Endothelial cell of umbilical vein (primary cell): ENCODE measurements around the gene ZSCAN29. TPM values are rescaled to one million over a fixed set of nuclear protein-coding genes. Genes with fewer than 3 reads are reported as not detected.

Experiments used
- BruUV-seq: library from RNA; stranded (reverse); fragments of 400-500 nt; replicated peaks from 2 replicates; lab custom pipeline; 2021; lab: Mats Ljungman, UMichigan
- CTCF ChIA-PET: fragments of 300-600, 350-600 bp; sonication (Branson Sonifier 250); formaldehyde crosslinking; loops from one replicate; lab custom pipeline; 2021; ENCODE audit warnings: antibody characterized with exemption, inconsistent platforms; lab: Charles Lee
- POLR2A ChIA-PET: fragments of 300-600, 350-600 bp; sonication (Branson Sonifier 250); formaldehyde crosslinking; loops from one replicate; lab custom pipeline; 2021; ENCODE audit warnings: antibody characterized with exemption, inconsistent platforms; lab: Charles Lee
- DNase-seq: peaks from one replicate; pipeline ENCODE4 v3.0.0-alpha.2; 2011; ENCODE audit warnings: low read depth, low spot score
- FAIRE-seq: peaks from 2 replicates; lab custom pipeline; 2011; peaks lifted over from hg19 to GRCh38; lab: Jason Lieb, UNC
- H2AFZ ChIP-seq: 2 replicates; pipeline ENCODE4 v1.6.0; 2012; ENCODE audit warnings: low read depth, low read length, control low read depth, inconsistent platforms
- H3K27ac ChIP-seq: 2 replicates; pipeline ENCODE4 v1.5.1; 2011; ENCODE audit warnings: low read depth, mild to moderate bottlenecking, control low read depth, low read length, moderate library complexity; ENCODE audit not compliant: insufficient read depth
- H3K27me3 ChIP-seq, 2 experiments: 2 replicates each; pipeline versions ENCODE4 v1.6.0 to v1.6.1; 2011; ENCODE audit warnings: low read length in 2 of 2, mixed read lengths in 1 of 2; ENCODE audit not compliant: control insufficient read depth in 2 of 2, insufficient read depth in 2 of 2
- H3K36me3 ChIP-seq, 2 experiments: 2 replicates in 1 of 2; 3 replicates in 1 of 2; pipeline ENCODE4 v1.5.1; 2011; ENCODE audit warnings: low read length in 2 of 2, mild to moderate bottlenecking in 1 of 2, moderate library complexity in 1 of 2; ENCODE audit not compliant: control insufficient read depth in 2 of 2, insufficient read depth in 2 of 2; ENCODE audit errors: extremely low read depth in 1 of 2
- H3K4me1 ChIP-seq: 3 replicates; pipeline ENCODE4 v1.5.1; 2011; ENCODE audit warnings: mild to moderate bottlenecking, low read length; ENCODE audit not compliant: control insufficient read depth, insufficient read depth; ENCODE audit errors: extremely low read depth
- H3K4me2 ChIP-seq: 2 replicates; pipeline ENCODE4 v1.6.1; 2011; ENCODE audit warnings: low read length, control low read depth, mixed read lengths; ENCODE audit not compliant: insufficient read depth
- H3K4me3 ChIP-seq, 3 experiments: fragments of 200-600 bp in 1 of 3; sonication (generic), shearing (Covaris generic) in 1 of 3; replicated peaks in 1 of 3; 2 replicates each; pipeline ENCODE4 v1.5.1; 2011 to 2016; ENCODE audit warnings: control low read depth in 3 of 3, low read length in 3 of 3, mild to moderate bottlenecking in 2 of 3, inconsistent platforms in 1 of 3, low read depth in 1 of 3, moderate library complexity in 1 of 3; ENCODE audit not compliant: insufficient read depth in 1 of 3
- H3K79me2 ChIP-seq: 2 replicates; pipeline ENCODE4 v1.6.0; 2012; ENCODE audit warnings: low read length, inconsistent platforms; ENCODE audit not compliant: control insufficient read depth, insufficient read depth
- H3K9ac ChIP-seq: replicated peaks from 2 replicates; pipeline ENCODE3; 2011; ENCODE audit warnings: low read length, control low read depth; ENCODE audit not compliant: insufficient read depth; ENCODE audit errors: extremely low read depth
- H3K9me1 ChIP-seq: replicated peaks from 3 replicates; pipeline ENCODE4 v1.6.0; 2011; ENCODE audit warnings: mild to moderate bottlenecking, low read length; ENCODE audit not compliant: control insufficient read depth, insufficient read depth; ENCODE audit errors: extremely low read depth
- H3K9me3 ChIP-seq: replicated peaks from 2 replicates; pipeline ENCODE4 v1.5.1; 2012; ENCODE audit warnings: low read length, inconsistent platforms; ENCODE audit not compliant: control insufficient read depth, insufficient read depth
- H4K20me1 ChIP-seq: replicated peaks from 2 replicates; pipeline ENCODE3; 2011; ENCODE audit warnings: mild to moderate bottlenecking, low read length; ENCODE audit not compliant: control insufficient read depth, insufficient read depth; ENCODE audit errors: extremely low read depth
- EZH2 ChIP-seq: IDR thresholded peaks from 2 replicates; pipeline ENCODE4 v1.6.1; 2012; ENCODE audit warnings: borderline replicate concordance, low read depth, mild to moderate bottlenecking, moderate library complexity, low read length, inconsistent platforms; ENCODE audit not compliant: severe bottlenecking
- FOS ChIP-seq: IDR thresholded peaks from 2 replicates; pipeline ENCODE4 v1.6.1; 2011; ENCODE audit warnings: mild to moderate bottlenecking, low read length, moderate library complexity, borderline replicate concordance; ENCODE audit not compliant: insufficient read depth
- GATA2 ChIP-seq: IDR thresholded peaks from 2 replicates; pipeline ENCODE4 v1.7.0; 2011; ENCODE audit warnings: low read depth, mild to moderate bottlenecking, moderate library complexity, mixed read lengths, low read length; ENCODE audit not compliant: insufficient read length, insufficient read depth
- JUN ChIP-seq: IDR thresholded peaks from 2 replicates; pipeline ENCODE4 v1.6.1; 2011; ENCODE audit warnings: borderline replicate concordance, low read depth; ENCODE audit not compliant: insufficient read length, insufficient read depth
- MYC ChIP-seq: IDR thresholded peaks from one replicate; pipeline ENCODE4 v1.6.1; 2011; ENCODE audit warnings: mild to moderate bottlenecking, low read depth, low read length
- POLR2A ChIP-seq: IDR thresholded peaks from 2 replicates; pipeline ENCODE4 v1.6.1; 2012; ENCODE audit warnings: low read depth, mild to moderate bottlenecking, control low read depth, low read length
- POLR2AphosphoS5 ChIP-seq: IDR thresholded peaks from 2 replicates; pipeline ENCODE4 v1.6.1; 2012; ENCODE audit warnings: low read depth, mild to moderate bottlenecking, control low read depth, low read length, moderate library complexity; ENCODE audit not compliant: insufficient read depth
- dilution Hi-C: fragments of 300-500 bp; cut with MboI; formaldehyde crosslinking; loops from one replicate; pipeline ENCODE4 v1.15.0; 2019; ENCODE audit warnings: low sequenced_read_pairs; ENCODE audit not compliant: extremely low pct_ligation_motif_present
- intact Hi-C: fragments of 100-400 bp; cut with micrococcal nuclease; formaldehyde crosslinking; loops from one replicate; pipeline ENCODE4 v1.10.0; 2022
- polyA plus RNA-seq, 4 experiments: library from polyadenylated mRNA; depleted of rRNA in 3 of 4; stranded (reverse) in 3 of 4; unstranded in 1 of 4; fragments of >200 nt; gene quantifications; 2 replicates each; pipeline versions ENCODE4 v1.2.1 to v1.2.3, GENCODE V29; 2011 to 2012; ENCODE audit warnings: missing spikeins in 1 of 4
- total RNA-seq: library from RNA; stranded (reverse); gene quantifications from 2 replicates; pipeline ENCODE4 v1.2.3, GENCODE V29; 2021
- TF ChIP-seq, protein P1 (sequence below): IDR thresholded peaks from 2 replicates; pipeline ENCODE4 v1.6.1; 2011; ENCODE audit not compliant: insufficient read depth, insufficient read length
- TF ChIP-seq, protein P2 (sequence below), 2 donors: IDR thresholded peaks; 1 replicate in 1 of 2; 2 replicates in 1 of 2; pipeline ENCODE4 v1.5.1; 2011; ENCODE audit warnings: low read length in 2 of 2, mild to moderate bottlenecking in 2 of 2, moderate library complexity in 2 of 2, control low read depth in 1 of 2, inconsistent platforms in 1 of 2, low read depth in 1 of 2; ENCODE audit not compliant: insufficient read depth in 1 of 2; ENCODE audit errors: extremely low read depth in 1 of 2

ZSCAN29 gene
- total and polyA plus RNA-seq, 2 donors (not counting 3 experiments of a cell fraction or from before 2014, with no cell fraction given): 3.7 to 15.7 TPM

DNA sequence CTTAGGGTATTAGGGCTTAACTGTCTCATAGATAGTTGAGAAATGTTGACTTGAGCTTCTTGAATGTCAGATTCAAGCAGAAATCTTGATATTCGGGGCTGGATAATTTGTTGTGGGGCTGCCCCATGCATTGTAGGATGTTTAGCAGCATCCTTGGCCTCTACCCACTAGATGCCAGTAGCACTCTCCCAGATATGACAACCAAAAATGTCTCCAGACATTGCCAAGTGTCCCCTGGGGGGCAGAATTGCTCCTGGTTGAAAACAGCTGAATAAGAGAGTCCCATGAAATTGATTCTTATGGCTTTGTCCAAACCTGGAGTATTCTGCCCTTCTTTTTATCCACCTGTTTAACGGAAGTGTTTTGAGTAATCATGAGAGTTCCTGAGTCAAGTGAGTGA is 24.5 kb downstream of the ZSCAN29 start:
- POLR2A ChIA-PET: no interaction called here
- Histone ChIP-seq H3K27ac (no peak overlapping the region), H3K4me2 (no peak overlapping the region), H3K79me2 (no peaks in the 10 kb centered on the region), H3K4me1 (no peaks in the 10 kb centered on the region), H3K36me3 (no peaks in the 10 kb centered on the region), H2AFZ (no peak overlapping the region), H3K4me3 (no peak overlapping the region), H4K20me1 (no peaks in the 10 kb centered on the region), H3K9me1 (no peaks in the 10 kb centered on the region), H3K9ac (no peak overlapping the region), H3K27me3 (no peaks in the 10 kb centered on the region), H3K9me3 (no peaks in the 10 kb centered on the region)
- CTCF ChIA-PET: interaction anchor here (1.2 to 2.0 kb wide), 4 partner anchors 9 to 61 kb away, joined by 3 to 6 read pairs (median 4); no protein-coding TSS in a partner anchor
- TF ChIP-seq, protein P1, sequence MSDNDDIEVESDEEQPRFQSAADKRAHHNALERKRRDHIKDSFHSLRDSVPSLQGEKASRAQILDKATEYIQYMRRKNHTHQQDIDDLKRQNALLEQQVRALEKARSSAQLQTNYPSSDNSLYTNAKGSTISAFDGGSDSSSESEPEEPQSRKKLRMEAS: no peak
- TF ChIP-seq FOS (no peak), JUN (no peak), POLR2A (no peak), EZH2 (no peak), GATA2 (no peak), MYC (no peak), POLR2AphosphoS5 (no peak)
- TF ChIP-seq, protein P2, sequence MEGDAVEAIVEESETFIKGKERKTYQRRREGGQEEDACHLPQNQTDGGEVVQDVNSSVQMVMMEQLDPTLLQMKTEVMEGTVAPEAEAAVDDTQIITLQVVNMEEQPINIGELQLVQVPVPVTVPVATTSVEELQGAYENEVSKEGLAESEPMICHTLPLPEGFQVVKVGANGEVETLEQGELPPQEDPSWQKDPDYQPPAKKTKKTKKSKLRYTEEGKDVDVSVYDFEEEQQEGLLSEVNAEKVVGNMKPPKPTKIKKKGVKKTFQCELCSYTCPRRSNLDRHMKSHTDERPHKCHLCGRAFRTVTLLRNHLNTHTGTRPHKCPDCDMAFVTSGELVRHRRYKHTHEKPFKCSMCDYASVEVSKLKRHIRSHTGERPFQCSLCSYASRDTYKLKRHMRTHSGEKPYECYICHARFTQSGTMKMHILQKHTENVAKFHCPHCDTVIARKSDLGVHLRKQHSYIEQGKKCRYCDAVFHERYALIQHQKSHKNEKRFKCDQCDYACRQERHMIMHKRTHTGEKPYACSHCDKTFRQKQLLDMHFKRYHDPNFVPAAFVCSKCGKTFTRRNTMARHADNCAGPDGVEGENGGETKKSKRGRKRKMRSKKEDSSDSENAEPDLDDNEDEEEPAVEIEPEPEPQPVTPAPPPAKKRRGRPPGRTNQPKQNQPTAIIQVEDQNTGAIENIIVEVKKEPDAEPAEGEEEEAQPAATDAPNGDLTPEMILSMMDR (IDR thresholded peaks at IDR 0.05; ENCODE audit: extremely low read depth in 1 of 2, insufficient read depth in 1 of 2, low read depth in 1 of 2, low read length in 2 of 2): no peak
- intact Hi-C loops (no loop called here), dilution Hi-C loops (no loop called here)
- DNase-seq (no peak), FAIRE-seq (no peak)
- BruUV-seq: no TSS peak
